ENCODE results near the gene PLEKHH2.
"Not testable (repeated sequence)": the region's sequence is repeated elsewhere in the genome, so short reads cannot be mapped to it uniquely, and the experiment has no call there.

The PLEKHH2 gene

GRCh38 chr2:43717322-43717721 lies 80.3 kb downstream of the PLEKHH2 start:
- DNase-seq (no peak), ATAC-seq (no peak)

DNA sequence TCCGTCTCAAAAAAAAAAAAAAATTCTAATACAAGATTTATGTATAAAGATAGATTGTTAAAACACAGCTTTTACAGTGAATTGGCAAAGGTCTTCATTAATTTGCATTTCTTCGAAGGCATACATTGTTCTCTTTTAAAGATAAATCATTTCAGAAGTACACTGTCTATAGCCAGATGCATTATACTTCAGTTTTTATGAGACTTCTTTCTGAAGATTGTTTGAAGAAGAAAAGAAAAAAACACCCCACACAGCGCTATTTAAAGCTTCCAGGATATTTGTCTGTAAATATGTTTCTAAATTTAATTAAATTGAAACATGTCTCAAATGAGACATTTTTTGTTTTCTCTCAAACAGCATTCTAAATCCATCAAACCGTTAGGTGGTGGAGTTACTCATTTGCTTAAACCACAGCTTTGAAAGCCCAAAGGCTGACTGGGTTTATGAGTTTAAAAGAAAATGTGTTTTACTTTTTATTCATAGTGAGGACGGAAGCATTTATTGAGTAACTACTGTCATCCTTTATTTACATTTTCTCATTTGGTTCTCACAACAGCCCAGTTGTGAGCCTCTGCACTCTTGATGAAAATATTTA lies 81.6 kb downstream of the PLEKHH2 start:
- ATAC-seq (no peak), DNase-seq (no peak)

GRCh38 chr2:43724728-43725526 lies 87.9 kb downstream of the PLEKHH2 start:
- DNase-seq (no peak), ATAC-seq (no peak)

GRCh38 chr2:43725711-43726246 lies 88.7 kb downstream of the PLEKHH2 start:
- DNase-seq: no peak
- no peak for ATAC-seq

GRCh38 chr2:43726961-43727633 lies 90.0 kb downstream of the PLEKHH2 start:
- not testable (repeated sequence) for DNase-seq, ATAC-seq

GRCh38 chr2:43727634-43728014 lies 90.6 kb downstream of the PLEKHH2 start:
- ATAC-seq: no peak
- no peak for DNase-seq

- ATAC-seq: no peak
These were observed 92.6 kb downstream of the PLEKHH2 start for GRCh38 chr2:43729491-43730174.

DNA sequence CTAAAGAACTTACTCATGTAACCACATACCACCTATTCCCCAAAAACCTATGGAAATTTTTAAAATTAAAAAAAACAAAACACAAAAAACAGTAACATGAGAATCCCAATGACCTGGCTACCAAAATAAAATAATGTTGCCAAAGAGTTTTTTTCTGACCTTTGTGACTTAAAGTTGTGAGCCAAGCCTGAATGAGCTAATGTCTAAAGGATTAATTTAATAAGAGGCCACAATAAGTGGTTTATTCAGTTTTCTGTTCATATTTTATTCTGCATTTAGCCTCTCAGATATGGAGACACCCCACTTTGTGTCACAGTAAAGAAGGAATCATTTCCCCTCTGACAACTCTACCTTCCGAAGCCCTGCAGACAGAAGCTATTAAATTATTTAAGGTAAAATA lies 94.2 kb downstream of the PLEKHH2 start:
- ATAC-seq (no peak), DNase-seq (no peak)

More at GRCh38 chr2:43729491-43730174, 92.6 kb downstream of the PLEKHH2 start:
- DNase-seq: no peak

DNA sequence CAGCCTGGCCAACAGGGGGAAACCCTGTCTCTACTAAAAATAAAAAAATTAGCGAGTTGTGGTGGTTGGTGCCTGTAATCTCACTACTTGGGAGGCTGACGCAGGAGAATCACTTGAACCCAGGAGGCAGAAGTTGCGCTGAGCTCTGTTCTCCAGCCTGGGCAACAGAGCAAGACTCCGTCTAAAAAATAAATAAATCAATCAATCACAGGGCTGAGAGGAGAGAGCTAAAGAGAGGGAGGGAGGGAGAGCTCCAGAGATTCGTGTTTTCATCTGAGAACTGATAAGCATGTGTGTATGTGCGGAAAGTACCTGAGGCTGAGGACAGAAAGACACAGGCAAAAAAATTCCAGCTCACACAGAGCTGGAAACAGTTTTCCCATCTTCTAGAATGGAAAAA lies 99.6 kb downstream of the PLEKHH2 start:
- DNase-seq (no peak), ATAC-seq (no peak)

DNA sequence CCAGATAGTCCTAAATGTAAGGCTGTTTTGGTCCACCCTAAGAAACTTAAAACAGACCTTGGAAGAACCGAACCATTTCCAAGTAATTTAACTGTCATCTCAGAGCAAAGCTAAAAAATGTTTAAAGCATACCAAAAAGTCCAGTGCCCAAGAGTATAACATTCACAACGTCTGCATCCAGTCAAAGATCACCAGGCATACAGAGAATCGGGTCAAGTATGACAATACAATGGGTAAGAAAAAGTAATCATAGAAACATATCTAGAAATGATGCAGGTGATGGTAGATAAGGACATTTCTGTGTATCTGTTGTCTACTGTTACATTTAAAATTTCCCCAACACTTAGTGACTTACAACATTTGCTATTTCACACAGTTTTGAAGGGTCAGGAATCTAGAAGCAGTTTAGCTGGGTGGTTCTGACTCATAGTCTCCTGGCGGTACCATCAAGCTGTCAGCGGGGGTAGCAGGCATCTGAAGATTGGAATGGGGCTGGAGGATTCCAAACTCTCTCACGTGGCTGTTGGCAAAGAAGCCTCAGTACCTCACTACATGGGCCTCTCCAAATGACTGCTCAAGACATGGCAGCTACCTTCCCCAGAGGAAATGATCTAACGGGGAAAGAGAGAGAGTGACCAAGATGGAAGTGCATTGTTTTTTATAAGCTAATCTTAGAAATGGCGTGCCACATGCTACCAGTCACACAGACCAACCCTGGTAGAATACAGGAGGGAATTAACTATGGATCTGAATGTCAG lies 100.2 kb downstream of the PLEKHH2 start:
- no peak for ATAC-seq
- DNase-seq: no peak

DNA sequence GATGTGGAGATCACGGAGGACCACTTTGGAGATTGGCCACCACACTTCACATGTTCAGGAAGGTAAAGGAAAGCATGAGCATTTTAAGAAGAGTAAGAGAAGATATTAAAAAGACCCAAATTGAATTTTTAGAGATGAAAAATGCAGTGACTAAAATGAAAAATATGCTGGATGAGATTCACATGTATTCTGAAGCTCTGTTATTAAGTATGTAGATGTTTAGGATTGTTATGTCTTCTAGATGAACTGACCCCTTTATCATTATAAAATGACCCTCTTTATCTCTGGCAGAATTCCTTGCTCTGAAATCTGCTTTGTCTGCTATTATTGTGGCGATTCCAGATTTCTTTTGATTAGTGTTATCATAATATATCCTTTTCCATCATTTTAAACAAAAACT lies 100.8 kb downstream of the PLEKHH2 start:
- no peak for ATAC-seq
- no peak for DNase-seq

GRCh38 chr2:43738257-43738656 lies 101.2 kb downstream of the PLEKHH2 start:
- no peak for DNase-seq
- no peak for ATAC-seq

- no peak for DNase-seq
- no peak for ATAC-seq
These were observed 106.6 kb downstream of the PLEKHH2 start for GRCh38 chr2:43743706-43744105.

GRCh38 chr2:43745457-43745856 lies 108.4 kb downstream of the PLEKHH2 start:
- ATAC-seq: no peak
- DNase-seq: no peak

DNA sequence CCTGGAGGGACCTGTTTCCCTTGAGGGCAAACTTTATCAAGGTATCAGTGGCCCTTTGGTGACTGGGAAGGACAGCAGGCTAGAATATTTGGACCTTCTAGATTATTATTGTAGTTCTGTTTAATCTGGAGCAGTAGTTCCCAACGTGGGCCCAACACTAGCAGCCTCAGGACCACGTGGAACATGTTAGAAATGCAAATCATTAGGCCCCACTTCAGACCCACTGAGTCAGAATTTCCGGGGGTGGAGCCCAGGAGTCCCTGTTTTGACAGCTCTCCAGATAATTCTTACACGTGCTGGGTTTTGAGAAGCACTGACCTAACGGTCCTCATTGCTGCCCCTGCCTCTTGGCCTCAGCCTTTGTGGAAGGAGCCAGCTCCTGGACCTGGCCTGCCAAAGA lies 111.3 kb downstream of the PLEKHH2 start:
- peak; percentile 19 for ATAC-seq

GRCh38 chr2:43749583-43749982 lies 112.5 kb downstream of the PLEKHH2 start:
- DNase-seq (no peak), ATAC-seq (no peak)

More for the DNA sequence above, 111.3 kb downstream of the PLEKHH2 start:
- peak; percentile 62 for DNase-seq

DNA sequence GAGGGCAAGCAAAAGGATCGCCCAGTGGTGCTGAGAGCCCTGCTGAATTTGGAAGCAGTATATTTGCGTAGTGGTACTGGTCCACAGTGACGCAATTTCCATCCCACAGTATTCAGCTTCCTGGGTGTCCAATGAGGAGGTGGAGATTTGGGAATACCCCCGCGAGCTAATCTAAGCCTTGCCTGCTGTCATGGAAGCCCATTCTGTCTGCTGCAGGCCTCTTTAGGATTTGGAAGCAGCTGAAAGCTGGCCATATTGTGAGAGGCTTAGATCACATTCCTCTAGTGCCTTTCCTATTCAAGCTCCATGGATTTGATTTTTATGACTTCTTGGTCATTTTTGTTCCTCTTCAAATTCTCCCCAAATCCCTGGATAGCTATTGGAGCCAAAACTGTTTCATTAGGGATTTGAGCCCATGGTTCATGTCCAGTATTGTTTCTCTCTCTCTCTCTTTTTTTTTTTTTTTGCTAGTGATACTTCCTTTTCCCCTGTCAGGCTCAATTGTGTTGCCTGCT lies 114.5 kb downstream of the PLEKHH2 start:
- DNase-seq (no peak), ATAC-seq (no peak)

- ATAC-seq (no peak), DNase-seq (no peak)
These were observed 115.2 kb downstream of the PLEKHH2 start for GRCh38 chr2:43752302-43752701.

GRCh38 chr2:43754180-43754579 lies 117.1 kb downstream of the PLEKHH2 start:
- DNase-seq (no peak), ATAC-seq (no peak)

DNA sequence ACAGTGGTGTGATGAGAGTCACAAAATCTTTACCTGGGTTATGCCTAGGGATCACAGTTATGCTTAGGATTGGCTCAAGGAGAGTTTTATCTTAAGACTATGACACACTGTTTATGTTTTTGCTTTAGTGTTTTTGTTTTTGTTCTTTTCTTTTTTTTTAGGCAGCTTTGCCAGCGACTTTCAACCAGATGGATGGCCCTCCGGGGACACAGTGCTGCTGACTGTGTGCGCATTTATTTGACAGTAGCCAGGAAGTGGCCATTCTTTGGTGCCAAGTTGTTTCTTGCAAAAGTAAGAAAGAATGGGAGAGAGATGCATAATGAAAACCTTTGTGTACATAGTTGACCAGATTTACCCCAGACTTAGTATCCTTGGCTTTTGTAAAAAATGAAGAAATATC lies 121.7 kb downstream of the PLEKHH2 start:
- DNase-seq: no peak
- no peak for ATAC-seq

GRCh38 chr2:43759195-43759594 lies 122.1 kb downstream of the PLEKHH2 start:
- no peak for DNase-seq

More at GRCh38 chr2:43759195-43759594, 122.1 kb downstream of the PLEKHH2 start:
- no peak for ATAC-seq
